ENCODE measurements around the gene GEMIN5.

DNA sequence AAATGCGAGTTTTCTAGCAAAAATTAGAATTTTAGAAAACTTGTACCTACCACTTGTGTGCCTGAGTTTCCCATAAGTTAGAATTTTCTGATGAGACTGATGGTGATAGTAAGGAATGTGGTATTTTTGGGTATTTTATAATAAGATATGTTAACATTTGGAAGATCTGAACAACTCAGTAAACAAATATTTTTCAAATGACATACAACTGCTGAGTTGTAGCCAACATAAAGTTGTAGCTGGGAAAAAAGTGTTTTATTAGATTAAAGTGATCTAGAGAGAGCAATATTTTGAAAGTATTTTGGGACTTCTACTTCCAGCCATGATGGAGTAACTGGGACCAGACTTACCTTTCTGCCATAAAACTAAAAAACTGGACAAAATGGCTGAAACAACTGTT lies 37.9 kb downstream of the GEMIN5 start:
- TF ChIP-seq, protein P1, sequence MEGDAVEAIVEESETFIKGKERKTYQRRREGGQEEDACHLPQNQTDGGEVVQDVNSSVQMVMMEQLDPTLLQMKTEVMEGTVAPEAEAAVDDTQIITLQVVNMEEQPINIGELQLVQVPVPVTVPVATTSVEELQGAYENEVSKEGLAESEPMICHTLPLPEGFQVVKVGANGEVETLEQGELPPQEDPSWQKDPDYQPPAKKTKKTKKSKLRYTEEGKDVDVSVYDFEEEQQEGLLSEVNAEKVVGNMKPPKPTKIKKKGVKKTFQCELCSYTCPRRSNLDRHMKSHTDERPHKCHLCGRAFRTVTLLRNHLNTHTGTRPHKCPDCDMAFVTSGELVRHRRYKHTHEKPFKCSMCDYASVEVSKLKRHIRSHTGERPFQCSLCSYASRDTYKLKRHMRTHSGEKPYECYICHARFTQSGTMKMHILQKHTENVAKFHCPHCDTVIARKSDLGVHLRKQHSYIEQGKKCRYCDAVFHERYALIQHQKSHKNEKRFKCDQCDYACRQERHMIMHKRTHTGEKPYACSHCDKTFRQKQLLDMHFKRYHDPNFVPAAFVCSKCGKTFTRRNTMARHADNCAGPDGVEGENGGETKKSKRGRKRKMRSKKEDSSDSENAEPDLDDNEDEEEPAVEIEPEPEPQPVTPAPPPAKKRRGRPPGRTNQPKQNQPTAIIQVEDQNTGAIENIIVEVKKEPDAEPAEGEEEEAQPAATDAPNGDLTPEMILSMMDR (IDR thresholded peaks at IDR 0.05), result no peak
- no peak for TF ChIP-seq ZFX (IDR thresholded peaks at IDR 0.05; ENCODE audit: borderline replicate concordance)

Measured in 22Rv1 (cell line).